Activated T-helper 17 cell treated with anti-CD3 and anti-CD28 coated beads, Interleukin-2, amount 50 U/mL, for 72 hours (primary cell): ENCODE data around the gene BTG3. TPM values are rescaled to one million over a fixed set of nuclear protein-coding genes. Genes with fewer than 3 reads are reported as not detected.

ENCODE experiments used
- ATAC-seq: fragments of 150-1000 bp; cut with Tn5 transposase; replicated peaks from 2 replicates; pipeline ENCODE4 v1.10.0; 2021; ENCODE audit warnings: mild to moderate bottlenecking, moderate library complexity
- H3K27ac Mint-ChIP-seq: one replicate; pipeline ENCODE4 v1.8.0; 2022; ENCODE audit warnings: mixed read lengths
- H3K27me3 Mint-ChIP-seq: one replicate; pipeline ENCODE4 v1.8.0; 2022; ENCODE audit warnings: mixed read lengths
- H3K36me3 Mint-ChIP-seq: one replicate; pipeline ENCODE4 v1.8.0; 2022; ENCODE audit warnings: low read depth, mild to moderate bottlenecking, mixed read lengths
- H3K4me1 Mint-ChIP-seq: one replicate; pipeline ENCODE4 v1.8.0; 2022; ENCODE audit warnings: mixed read lengths
- H3K4me3 Mint-ChIP-seq: one replicate; pipeline ENCODE4 v1.8.0; 2022; ENCODE audit warnings: mild to moderate bottlenecking, mixed read lengths
- H3K9me3 Mint-ChIP-seq: one replicate; pipeline ENCODE4 v1.8.0; 2022; ENCODE audit warnings: mixed read lengths
- total RNA-seq, 2 donors: library from RNA; stranded (reverse); gene quantifications; one replicate each; pipeline ENCODE4 v1.2.3, GENCODE V29; 2022

Gene BTG3
- total RNA-seq, 2 donors from 2014 or later = 39.8 to 64.6 TPM

DNA sequence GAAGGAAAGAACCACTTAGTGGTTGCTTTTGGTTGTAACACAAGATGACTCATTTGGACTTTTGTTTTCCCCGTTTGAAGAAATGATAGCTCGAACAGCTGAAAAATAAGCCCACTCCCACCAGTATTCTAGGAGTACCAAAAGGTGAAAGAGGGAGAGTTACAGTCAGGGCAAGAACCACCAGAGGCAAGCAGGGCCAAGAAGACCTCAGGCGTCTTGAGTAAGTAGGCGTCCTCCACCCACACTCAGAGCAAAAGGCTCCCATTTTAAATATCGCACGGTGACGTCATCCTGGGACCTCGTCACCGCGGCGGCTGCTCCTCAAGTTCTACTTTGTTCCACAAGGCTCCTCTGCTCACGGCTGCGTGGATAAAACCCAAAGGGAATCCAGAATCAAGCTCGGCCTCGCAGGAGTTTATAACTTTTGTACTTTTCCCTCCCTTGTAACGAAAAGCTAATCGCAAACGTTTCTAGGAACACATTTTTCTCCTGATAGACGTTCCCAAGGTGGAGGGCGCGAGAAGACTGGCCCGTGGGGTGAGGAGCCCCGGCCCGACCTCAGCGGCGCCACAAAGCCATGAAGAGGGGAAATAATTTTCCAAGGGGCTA lies 1.2 kb downstream of the BTG3 start:
- no peaks in the 10 kb centered on the region for H3K27me3 Mint-ChIP-seq
- peaks cover 16% of the 10 kb centered on the region for H3K4me1 Mint-ChIP-seq
- peak overlapping the region; percentile 95 for H3K27ac Mint-ChIP-seq

DNA sequence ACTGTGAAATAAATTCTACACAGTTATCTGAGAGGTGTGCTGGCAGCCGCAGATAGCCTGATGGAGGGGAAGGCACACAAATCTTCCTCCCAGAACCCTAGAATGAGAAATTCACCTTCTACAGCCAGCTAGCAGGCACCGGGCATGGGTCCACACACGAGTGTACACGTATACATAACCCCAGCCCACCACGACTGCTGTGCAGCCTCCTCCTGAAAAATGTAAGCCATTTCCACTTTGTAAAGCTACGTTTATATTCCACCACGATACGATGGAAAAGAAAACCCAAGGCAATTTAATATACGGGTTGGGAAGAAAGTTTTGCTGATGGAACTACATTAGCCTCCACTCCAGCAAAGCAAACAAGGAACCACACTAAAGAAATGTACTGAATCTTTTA lies 1.8 kb downstream of the BTG3 start:
- Mint-ChIP-seq H3K36me3 (peaks cover 60% of the 10 kb centered on the region), H3K4me1 (peaks cover 16% of the 10 kb centered on the region), H3K4me3 (peak overlapping the region; percentile 91), H3K27me3 (no peaks in the 10 kb centered on the region), H3K27ac (peak overlapping the region; percentile 95), H3K9me3 (no peaks in the 10 kb centered on the region)
- no peak for ATAC-seq

More for the DNA sequence above, 1.2 kb downstream of the BTG3 start:
- peak overlapping the region; percentile 91 for H3K4me3 Mint-ChIP-seq
- ATAC-seq = peak; percentile 77
- peaks cover 53% of the 10 kb centered on the region for H3K36me3 Mint-ChIP-seq
- H3K9me3 Mint-ChIP-seq = no peaks in the 10 kb centered on the region

DNA sequence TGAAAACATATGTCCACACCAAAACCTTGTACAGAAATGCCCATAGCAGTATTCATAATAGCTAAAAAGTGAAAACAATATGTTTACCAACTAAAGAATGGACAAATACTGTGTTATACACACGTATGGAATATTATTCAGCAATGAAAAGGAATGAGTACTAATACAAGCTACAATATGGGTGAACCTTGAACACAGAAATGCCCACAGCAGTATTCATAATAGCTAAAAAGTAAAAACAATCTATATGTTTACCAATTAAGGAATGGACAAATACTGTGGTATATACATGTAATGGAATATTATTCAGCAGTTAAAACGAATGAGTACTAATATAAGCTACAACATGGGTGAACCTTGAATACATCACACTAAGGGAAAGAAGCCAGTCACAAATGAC lies 3.0 kb downstream of the BTG3 start:
- Mint-ChIP-seq H3K36me3 (peaks cover 72% of the 10 kb centered on the region), H3K4me1 (peaks cover 16% of the 10 kb centered on the region), H3K4me3 (peak overlapping the region; percentile 91), H3K27ac (no peak overlapping the region), H3K27me3 (no peaks in the 10 kb centered on the region), H3K9me3 (no peaks in the 10 kb centered on the region)
- no peak for ATAC-seq

DNA sequence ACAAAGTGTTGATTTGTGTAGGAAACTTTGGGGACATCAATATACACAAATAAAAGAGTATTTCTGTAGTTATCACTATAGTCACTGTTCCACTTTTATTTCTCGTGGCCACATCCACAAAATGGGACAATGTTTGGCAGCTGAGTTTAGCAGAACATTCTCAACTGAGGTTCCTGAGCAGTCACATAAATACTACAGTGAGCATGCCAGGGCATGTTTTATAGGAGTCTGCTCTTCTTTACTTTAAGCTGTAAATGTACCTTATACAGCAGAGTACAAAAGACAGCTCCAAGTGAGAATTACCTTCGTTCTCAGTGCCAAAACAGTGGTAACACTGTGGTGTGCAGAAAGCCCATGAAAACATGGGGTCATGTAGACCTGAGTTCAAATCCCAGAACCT lies 5.0 kb downstream of the BTG3 start:
- no peaks in the 10 kb centered on the region for H3K9me3 Mint-ChIP-seq
- H3K4me1 Mint-ChIP-seq = peaks cover 27% of the 10 kb centered on the region
- no peak for ATAC-seq
- no peaks in the 10 kb centered on the region for H3K27me3 Mint-ChIP-seq
- H3K27ac Mint-ChIP-seq = no peak overlapping the region
- H3K36me3 Mint-ChIP-seq = peaks cover 92% of the 10 kb centered on the region
- H3K4me3 Mint-ChIP-seq = peak overlapping the region; percentile 4

DNA sequence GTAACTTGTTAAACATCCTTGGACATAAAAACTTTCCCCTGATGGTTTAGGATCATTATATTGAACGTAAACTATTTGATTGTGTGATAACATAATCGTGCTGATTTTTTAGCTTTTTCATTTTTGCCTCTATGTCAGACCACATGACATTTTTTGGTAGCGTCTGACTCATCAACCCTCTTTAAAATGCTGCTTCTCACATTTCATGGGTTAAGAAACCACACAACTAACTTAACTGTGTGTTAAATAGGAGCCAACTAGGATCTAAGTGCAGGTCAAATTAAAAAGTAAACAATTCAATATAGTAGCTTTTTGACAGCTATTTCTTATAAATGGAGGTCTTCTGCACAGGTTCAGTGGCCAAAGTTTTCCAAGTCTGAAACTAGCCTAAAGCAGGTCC lies 9.8 kb downstream of the BTG3 start:
- Mint-ChIP-seq H3K27me3 (no peaks in the 10 kb centered on the region), H3K36me3 (peaks cover 100% of the 10 kb centered on the region), H3K9me3 (no peaks in the 10 kb centered on the region), H3K4me1 (peaks cover 11% of the 10 kb centered on the region), H3K4me3 (no peak overlapping the region), H3K27ac (no peak overlapping the region)
- peak; percentile 59 for ATAC-seq

DNA sequence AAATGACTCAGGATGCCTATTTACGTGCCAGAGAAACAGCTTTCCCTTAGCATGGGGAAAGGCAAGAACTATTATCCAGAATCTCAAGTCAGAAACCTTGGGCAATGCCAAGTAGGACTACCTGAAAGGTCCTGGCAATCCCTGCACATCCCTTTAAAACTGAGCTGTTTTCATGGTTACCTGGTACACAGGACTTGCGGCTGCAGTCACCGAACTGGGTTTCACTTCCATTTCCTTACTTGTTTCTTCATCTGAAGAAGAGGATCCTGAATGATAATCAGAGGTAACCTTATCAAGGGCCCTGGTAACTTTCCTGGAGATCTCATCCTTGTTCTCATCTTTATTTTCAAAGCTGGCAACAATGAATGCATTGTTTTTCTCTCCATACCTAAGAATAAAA lies 14.3 kb downstream of the BTG3 start:
- no peak overlapping the region for H3K27ac Mint-ChIP-seq
- peaks cover 6% of the 10 kb centered on the region for H3K4me1 Mint-ChIP-seq
- H3K36me3 Mint-ChIP-seq = peaks cover 100% of the 10 kb centered on the region
- H3K4me3 Mint-ChIP-seq = no peak overlapping the region
- H3K9me3 Mint-ChIP-seq = no peaks in the 10 kb centered on the region
- H3K27me3 Mint-ChIP-seq = no peaks in the 10 kb centered on the region
- no peak for ATAC-seq

DNA sequence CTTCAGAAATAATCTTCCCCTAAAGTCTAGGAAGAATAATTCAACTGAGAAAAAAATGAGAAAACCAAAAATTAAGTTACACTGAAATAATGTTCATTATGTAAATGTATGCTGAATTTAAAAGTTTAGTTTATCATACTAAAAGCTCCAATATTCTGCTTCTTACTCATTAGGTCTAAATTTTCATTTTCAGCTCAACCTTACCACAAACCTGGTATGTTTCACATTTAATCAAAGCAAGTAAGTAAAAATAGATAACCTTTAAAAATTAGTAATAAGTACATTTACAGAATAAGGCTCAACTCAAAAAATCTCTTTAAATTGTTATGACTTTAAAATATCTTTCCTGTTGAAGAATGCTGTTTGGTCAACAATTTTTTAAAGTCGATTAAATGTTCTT lies 15.0 kb downstream of the BTG3 start:
- peaks cover 100% of the 10 kb centered on the region for H3K36me3 Mint-ChIP-seq
- no peak overlapping the region for H3K27ac Mint-ChIP-seq
- no peaks in the 10 kb centered on the region for H3K27me3 Mint-ChIP-seq
- no peak overlapping the region for H3K4me3 Mint-ChIP-seq
- ATAC-seq = no peak
- peaks cover under 1% of the 10 kb centered on the region for H3K4me1 Mint-ChIP-seq
- H3K9me3 Mint-ChIP-seq = no peaks in the 10 kb centered on the region

DNA sequence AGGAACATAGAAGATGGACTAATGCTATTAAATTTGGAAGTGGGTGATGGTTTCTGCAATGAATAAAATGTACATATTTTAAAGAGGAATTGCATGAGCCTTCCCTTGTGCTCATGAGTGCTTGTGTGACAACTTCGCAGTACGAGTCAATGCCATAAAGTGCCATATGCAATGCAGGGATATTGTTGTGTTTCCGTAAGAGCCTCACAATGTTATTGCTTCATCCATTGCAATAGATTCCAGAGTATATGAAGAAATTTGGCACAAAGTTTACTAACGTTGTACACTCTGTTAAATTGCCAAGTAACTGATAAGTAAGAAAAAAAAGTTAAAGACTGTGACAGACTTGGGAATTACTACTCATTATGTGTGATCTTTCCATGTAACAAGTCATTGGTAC lies 22.3 kb downstream of the BTG3 start:
- Mint-ChIP-seq H3K27ac (no peak overlapping the region), H3K4me3 (no peak overlapping the region), H3K36me3 (peaks cover 39% of the 10 kb centered on the region), H3K9me3 (no peaks in the 10 kb centered on the region), H3K4me1 (no peaks in the 10 kb centered on the region), H3K27me3 (no peaks in the 10 kb centered on the region)
- no peak for ATAC-seq

DNA sequence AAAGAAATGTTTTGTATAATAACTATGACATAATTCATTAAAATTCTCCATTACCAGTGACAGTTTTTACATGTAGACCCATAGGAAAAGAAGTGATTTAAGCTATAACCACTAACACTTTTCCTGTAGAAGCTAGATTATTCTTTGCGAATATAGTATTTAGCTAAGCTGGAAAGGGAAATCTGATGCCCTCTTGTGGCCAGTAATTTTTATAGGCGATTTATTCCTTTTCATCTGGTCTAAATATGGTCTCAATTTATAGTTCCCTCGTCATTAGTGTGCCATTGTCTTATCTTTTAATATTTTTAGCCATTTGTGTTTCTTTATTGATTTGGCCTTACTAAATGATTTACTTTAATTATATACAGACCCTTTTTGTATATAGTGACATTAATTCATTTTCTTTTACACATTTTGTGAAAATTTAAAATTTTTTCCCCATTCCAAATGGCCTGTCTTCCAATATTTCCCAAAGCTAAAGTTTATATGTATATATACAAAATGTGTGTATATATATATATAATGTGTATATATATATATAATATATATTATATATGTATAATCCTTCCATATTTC lies 26.7 kb downstream of the BTG3 start:
- no peak overlapping the region for H3K27ac Mint-ChIP-seq
- H3K36me3 Mint-ChIP-seq = no peaks in the 10 kb centered on the region
- H3K27me3 Mint-ChIP-seq = no peaks in the 10 kb centered on the region
- no peaks in the 10 kb centered on the region for H3K9me3 Mint-ChIP-seq
- no peak for ATAC-seq
- H3K4me1 Mint-ChIP-seq = no peaks in the 10 kb centered on the region
- no peak overlapping the region for H3K4me3 Mint-ChIP-seq

DNA sequence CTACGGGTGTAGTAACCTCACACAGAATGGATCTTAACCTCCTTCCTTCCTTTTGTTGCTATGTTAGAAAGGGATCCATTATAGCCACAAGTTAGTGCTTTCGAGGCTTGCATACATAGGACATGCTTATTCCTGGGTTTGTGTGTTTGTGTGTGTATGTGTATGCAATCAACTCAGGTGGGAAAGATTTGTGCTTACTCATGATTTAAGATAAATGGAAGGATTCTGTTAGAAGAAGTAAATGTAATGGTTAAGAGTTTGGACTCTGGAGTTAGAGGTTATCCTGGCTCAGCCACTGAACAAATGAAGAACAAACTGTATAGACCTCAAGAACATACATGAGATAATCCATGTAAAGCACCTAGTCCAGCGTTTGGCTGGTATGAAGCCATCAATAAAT lies 28.8 kb downstream of the BTG3 start:
- peaks cover 2% of the 10 kb centered on the region for H3K27me3 Mint-ChIP-seq
- ATAC-seq = no peak
- H3K36me3 Mint-ChIP-seq = no peaks in the 10 kb centered on the region
- H3K9me3 Mint-ChIP-seq = no peaks in the 10 kb centered on the region
- H3K4me1 Mint-ChIP-seq = no peaks in the 10 kb centered on the region
- no peak overlapping the region for H3K27ac Mint-ChIP-seq
- H3K4me3 Mint-ChIP-seq = no peak overlapping the region

DNA sequence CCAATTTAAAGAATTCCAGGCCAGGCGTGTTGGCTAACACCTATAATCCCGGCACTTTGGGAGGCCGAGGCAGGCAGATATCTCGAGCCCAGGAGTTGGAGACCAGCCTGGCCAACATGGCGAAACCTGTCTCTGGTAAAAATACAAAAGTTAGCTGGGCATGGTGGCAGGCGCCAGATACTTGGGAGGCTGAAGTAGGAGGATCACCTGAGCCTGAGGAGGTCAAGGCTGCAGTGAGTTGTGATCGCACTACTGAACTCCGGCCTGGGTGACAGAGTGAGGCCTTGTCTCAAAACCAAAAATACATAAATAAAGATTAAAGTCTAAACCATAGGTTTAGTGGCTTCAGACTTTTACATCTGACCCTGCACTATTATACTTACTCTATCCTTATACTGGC lies 32.4 kb downstream of the BTG3 start:
- Mint-ChIP-seq H3K36me3 (no peaks in the 10 kb centered on the region), H3K27me3 (peaks cover 3% of the 10 kb centered on the region), H3K4me1 (no peaks in the 10 kb centered on the region), H3K27ac (no peak overlapping the region), H3K9me3 (no peaks in the 10 kb centered on the region), H3K4me3 (no peak overlapping the region)
- ATAC-seq = no peak

DNA sequence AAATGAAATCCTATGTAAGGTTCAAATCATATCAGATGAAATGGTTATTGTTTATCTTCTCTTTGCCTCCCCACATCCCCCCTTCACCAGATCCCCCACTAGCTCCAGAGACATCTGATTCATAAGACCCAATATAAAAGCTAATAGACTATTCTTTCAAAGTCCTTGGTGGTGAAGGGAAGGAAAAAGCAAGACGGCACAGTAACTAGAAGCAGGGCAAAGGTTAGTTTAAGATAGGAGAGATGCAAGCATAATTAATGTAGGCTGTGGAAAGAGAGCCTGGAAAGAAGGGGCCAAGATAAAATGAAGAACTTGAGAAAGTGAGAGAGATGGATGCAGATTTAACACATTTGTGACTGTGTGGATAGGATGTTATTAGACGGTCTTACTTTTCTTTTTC lies 33.8 kb downstream of the BTG3 start:
- H3K4me3 Mint-ChIP-seq = no peak overlapping the region
- H3K36me3 Mint-ChIP-seq = no peaks in the 10 kb centered on the region
- no peak overlapping the region for H3K27ac Mint-ChIP-seq
- H3K9me3 Mint-ChIP-seq = no peaks in the 10 kb centered on the region
- no peaks in the 10 kb centered on the region for H3K4me1 Mint-ChIP-seq
- peaks cover 11% of the 10 kb centered on the region for H3K27me3 Mint-ChIP-seq
- ATAC-seq = no peak

DNA sequence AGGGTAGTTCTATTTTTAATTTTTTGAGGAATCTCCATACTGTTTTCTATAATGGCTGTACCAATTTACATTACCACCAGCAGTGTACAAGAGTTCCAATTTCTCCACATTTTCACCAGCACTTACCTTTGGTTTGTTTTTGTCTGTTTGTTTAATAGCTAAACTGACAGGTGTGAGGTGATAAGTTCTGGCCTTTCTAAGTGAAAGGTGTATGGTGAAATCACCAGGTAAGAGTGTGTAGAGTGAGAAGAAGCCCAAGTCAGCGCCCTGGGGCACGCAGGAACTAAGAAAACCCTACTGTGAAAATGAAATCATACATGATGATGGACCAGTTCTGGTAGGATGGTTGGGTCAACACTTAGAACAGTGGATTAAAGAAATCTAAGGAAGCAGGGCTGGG lies 34.5 kb downstream of the BTG3 start:
- no peak overlapping the region for H3K27ac Mint-ChIP-seq
- H3K4me3 Mint-ChIP-seq = no peak overlapping the region
- H3K9me3 Mint-ChIP-seq = no peaks in the 10 kb centered on the region
- H3K27me3 Mint-ChIP-seq = peaks cover 11% of the 10 kb centered on the region
- no peaks in the 10 kb centered on the region for H3K36me3 Mint-ChIP-seq
- no peak for ATAC-seq
- H3K4me1 Mint-ChIP-seq = no peaks in the 10 kb centered on the region

DNA sequence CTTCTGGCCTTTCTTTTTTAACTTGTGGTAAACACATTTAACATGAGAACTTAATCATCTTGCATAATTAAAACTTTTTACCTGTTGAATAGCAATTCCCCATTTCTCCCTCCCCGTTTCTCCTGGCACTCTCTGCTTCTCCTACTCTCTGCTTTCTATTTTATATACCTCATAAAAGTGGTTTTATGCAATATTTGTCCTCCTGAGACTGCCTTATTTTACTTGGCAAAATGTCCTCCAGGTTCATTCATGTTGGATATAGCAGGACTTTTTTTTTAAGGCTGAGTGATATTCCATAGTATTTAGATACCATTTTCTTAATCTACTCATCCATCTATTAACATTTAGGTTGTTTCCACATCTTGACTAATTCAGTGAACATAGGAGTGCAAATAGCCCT lies 35.0 kb downstream of the BTG3 start:
- H3K4me1 Mint-ChIP-seq = no peaks in the 10 kb centered on the region
- H3K27ac Mint-ChIP-seq = no peak overlapping the region
- no peaks in the 10 kb centered on the region for H3K36me3 Mint-ChIP-seq
- no peaks in the 10 kb centered on the region for H3K9me3 Mint-ChIP-seq
- H3K4me3 Mint-ChIP-seq = no peak overlapping the region
- no peak for ATAC-seq
- peaks cover 15% of the 10 kb centered on the region for H3K27me3 Mint-ChIP-seq

DNA sequence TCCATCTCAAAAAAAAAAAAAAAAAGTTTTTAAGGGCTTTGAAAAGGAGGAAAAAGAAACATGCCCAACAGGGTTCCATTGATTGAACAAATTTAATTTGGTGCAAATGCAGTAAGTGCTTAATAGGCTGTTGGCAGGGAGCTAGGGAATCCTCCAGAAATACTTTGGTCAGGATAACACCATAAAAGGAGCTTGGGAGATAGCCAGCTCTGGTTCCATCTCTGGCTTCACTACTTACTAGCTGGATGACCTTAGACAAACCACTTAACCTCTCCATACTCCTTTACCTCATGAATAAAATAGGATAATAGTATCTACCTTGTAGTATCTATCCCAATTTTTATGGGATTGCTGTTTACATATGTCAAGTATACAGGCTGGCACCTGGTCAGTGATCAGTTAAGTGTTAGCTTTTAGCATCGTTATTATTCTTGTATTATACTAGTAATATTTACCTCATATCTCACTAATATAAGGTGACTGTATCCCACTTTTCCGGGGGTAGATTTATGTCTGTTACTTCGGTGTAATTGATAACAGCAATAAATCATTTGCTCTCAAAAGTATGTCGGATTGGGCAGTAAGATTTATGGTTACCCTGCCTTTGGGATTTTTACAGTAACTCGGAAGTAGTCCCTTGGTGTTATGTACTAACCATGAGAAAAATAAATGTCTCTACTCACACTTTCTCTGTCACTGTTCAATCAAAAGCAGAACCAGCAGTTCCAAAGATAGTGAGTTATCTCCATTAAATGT lies 36.4 kb downstream of the BTG3 start:
- ATAC-seq = no peak
- Mint-ChIP-seq H3K4me3 (no peak overlapping the region), H3K9me3 (no peaks in the 10 kb centered on the region), H3K36me3 (no peaks in the 10 kb centered on the region), H3K27ac (no peak overlapping the region), H3K27me3 (peaks cover 15% of the 10 kb centered on the region), H3K4me1 (no peaks in the 10 kb centered on the region)
